Karpas-422 (cell line): ENCODE data around the gene KRT82. TPM values are rescaled to one million over a fixed set of nuclear protein-coding genes. Genes with fewer than 3 reads are reported as not detected.

Experiments used
- DNase-seq: peaks from one replicate; pipeline ENCODE4 v3.0.0-alpha.2; 2015
- H2AFZ ChIP-seq: fragments of 200-600 bp; sonication (generic); 2 replicates; pipeline ENCODE4 v1.6.1; 2014; ENCODE audit warnings: antibody characterized with exemption, low read length, mixed read lengths
- H3K27ac ChIP-seq: fragments of 200-600 bp; sonication (generic); 2 replicates; pipeline ENCODE4 v1.5.1; 2014; ENCODE audit warnings: mild to moderate bottlenecking, low read length, moderate library complexity
- H3K27me3 ChIP-seq: fragments of 200-600 bp; sonication (generic); 2 replicates; pipeline ENCODE4 v1.6.1; 2014; ENCODE audit warnings: low read length, mixed read lengths
- H3K36me3 ChIP-seq: fragments of 200-600 bp; sonication (generic); 2 replicates; pipeline ENCODE4 v1.6.1; 2014; ENCODE audit warnings: low read length, mixed read lengths; ENCODE audit not compliant: insufficient read depth
- H3K4me1 ChIP-seq: fragments of 200-600 bp; sonication (generic); 2 replicates; pipeline ENCODE4 v1.6.1; 2014; ENCODE audit warnings: mild to moderate bottlenecking, low read length, mixed read lengths
- H3K4me2 ChIP-seq: fragments of 200-600 bp; sonication (generic); 2 replicates; pipeline ENCODE4 v1.6.1; 2014; ENCODE audit warnings: low read length, low read depth, mild to moderate bottlenecking; ENCODE audit not compliant: poor library complexity, severe bottlenecking
- H3K4me3 ChIP-seq: fragments of 200-600 bp; sonication (generic); 2 replicates; pipeline ENCODE4 v1.5.1; 2014; ENCODE audit warnings: mild to moderate bottlenecking, antibody characterized with exemption, low read length, mixed read lengths
- H3K79me2 ChIP-seq: fragments of 200-600 bp; sonication (generic); 2 replicates; pipeline ENCODE4 v1.6.1; 2014; ENCODE audit warnings: mild to moderate bottlenecking, low read length, mixed read lengths
- H3K9ac ChIP-seq: fragments of 200-600 bp; sonication (generic); 2 replicates; pipeline ENCODE4 v1.6.0; 2014; ENCODE audit warnings: low read length
- H3K9me2 ChIP-seq: fragments of 200-600 bp; sonication (generic), shearing (Covaris generic); replicated peaks from 2 replicates; pipeline ENCODE4 v1.6.0; 2014; ENCODE audit warnings: mild to moderate bottlenecking, low read length, moderate library complexity; ENCODE audit not compliant: insufficient read depth
- H3K9me3 ChIP-seq: fragments of 300-700, 200-600 bp; sonication (generic); 2 replicates; pipeline ENCODE4 v1.6.1; 2014; ENCODE audit warnings: low read length, mixed read lengths
- H4K20me1 ChIP-seq: fragments of 200-600 bp; sonication (generic); 2 replicates; pipeline ENCODE4 v1.6.1; 2014; ENCODE audit warnings: mild to moderate bottlenecking, antibody characterized with exemption, low read length, low read depth; ENCODE audit not compliant: insufficient read depth
- total RNA-seq: library from RNA; depleted of rRNA; stranded (reverse); fragments of >200 nt; shearing (Covaris generic); gene quantifications from 2 replicates; pipeline ENCODE4 v1.2.3, GENCODE V29; 2014; ENCODE audit warnings: low replicate concordance

The KRT82 gene
- total RNA-seq, 1 experiment from 2014 or later: not detected

- Histone ChIP-seq H3K27me3 (no peaks in the 10 kb centered on the region), H3K9me3 (no peaks in the 10 kb centered on the region; the same call in 1 of the 2 replicates), H3K4me1 (no peaks in the 10 kb centered on the region), H4K20me1 (no peaks in the 10 kb centered on the region), H3K27ac (no peak overlapping the region), H3K4me3 (no peak overlapping the region), H3K9me2 (no peaks in the 10 kb centered on the region), H3K4me2 (no peak overlapping the region), H2AFZ (no peak overlapping the region), H3K9ac (no peak overlapping the region), H3K36me3 (no peaks in the 10 kb centered on the region), H3K79me2 (no peaks in the 10 kb centered on the region)
- DNase-seq: no peak
Measured at GRCh38 chr12:52369211-52369610, 36.9 kb downstream of the KRT82 start.

GRCh38 chr12:52368508-52368907, 37.6 kb downstream of the KRT82 start:
- Histone ChIP-seq H2AFZ (no peak overlapping the region), H3K9me3 (no peaks in the 10 kb centered on the region)

GRCh38 chr12:52367876-52368275, 38.3 kb downstream of the KRT82 start:
- Histone ChIP-seq H4K20me1 (no peaks in the 10 kb centered on the region), H3K36me3 (no peaks in the 10 kb centered on the region), H3K9me2 (no peaks in the 10 kb centered on the region), H3K4me2 (no peak overlapping the region), H2AFZ (no peak overlapping the region), H3K79me2 (no peaks in the 10 kb centered on the region), H3K9ac (no peak overlapping the region), H3K27ac (no peak overlapping the region), H3K4me3 (no peak overlapping the region), H3K4me1 (no peaks in the 10 kb centered on the region), H3K9me3 (no peaks in the 10 kb centered on the region), H3K27me3 (no peaks in the 10 kb centered on the region)
- DNase-seq: no peak

More at GRCh38 chr12:52368508-52368907, 37.6 kb downstream of the KRT82 start:
- DNase-seq: no peak
- no peaks in the 10 kb centered on the region for H3K9me2 ChIP-seq
- H3K4me3 ChIP-seq: no peak overlapping the region
- H3K9ac ChIP-seq: no peak overlapping the region
- H3K36me3 ChIP-seq: no peaks in the 10 kb centered on the region
- no peaks in the 10 kb centered on the region for H3K27me3 ChIP-seq
- no peak overlapping the region for H3K4me2 ChIP-seq
- H4K20me1 ChIP-seq: no peaks in the 10 kb centered on the region
- H3K27ac ChIP-seq: no peak overlapping the region
- H3K4me1 ChIP-seq: no peaks in the 10 kb centered on the region
- H3K79me2 ChIP-seq: no peaks in the 10 kb centered on the region

GRCh38 chr12:52366738-52367485, 39.2 kb downstream of the KRT82 start, which contains the start of gene KRT85:
Gene KRT85, minus strand, starts transcription at chr12:52367481. Its CDS starts 76 bp downstream, at chr12:52367405.
- no peak within 1 kb of the TSS for H3K4me2 ChIP-seq
- H4K20me1 ChIP-seq: no peaks in the 10 kb centered on the region
- no peaks in the 10 kb centered on the region for H3K27me3 ChIP-seq
- no peaks in the 10 kb centered on the region for H3K4me1 ChIP-seq
- H3K36me3 ChIP-seq: no peaks in the 10 kb centered on the region
- H3K9me3 ChIP-seq: no peaks in the 10 kb centered on the region
- H3K79me2 ChIP-seq: no peaks in the 10 kb centered on the region
- no peak within 1 kb of the TSS for H2AFZ ChIP-seq
- no peaks in the 10 kb centered on the region for H3K9me2 ChIP-seq
- no peak within 1 kb of the TSS for H3K27ac ChIP-seq
- no peak within 1 kb of the TSS for H3K4me3 ChIP-seq
- DNase-seq: no peak
- no peak within 1 kb of the TSS for H3K9ac ChIP-seq

GRCh38 chr12:52364901-52365489, 41.1 kb downstream of the KRT82 start:
- H3K27me3 ChIP-seq: no peaks in the 10 kb centered on the region
- H3K4me2 ChIP-seq: no peak overlapping the region
- H4K20me1 ChIP-seq: no peaks in the 10 kb centered on the region
- no peaks in the 10 kb centered on the region for H3K9me2 ChIP-seq
- no peak overlapping the region for H3K9ac ChIP-seq
- H3K4me1 ChIP-seq: peaks cover 1% of the 10 kb centered on the region; the same call in 1 of the 2 replicates
- H3K9me3 ChIP-seq: no peaks in the 10 kb centered on the region
- DNase-seq: no peak
- H3K4me3 ChIP-seq: no peak overlapping the region
- H3K36me3 ChIP-seq: no peaks in the 10 kb centered on the region
- H2AFZ ChIP-seq: no peak overlapping the region
- no peak overlapping the region for H3K27ac ChIP-seq
- H3K79me2 ChIP-seq: no peaks in the 10 kb centered on the region

- Histone ChIP-seq H3K4me2 (no peak overlapping the region), H3K9me3 (no peaks in the 10 kb centered on the region), H3K4me1 (peaks cover 11% of the 10 kb centered on the region), H3K9ac (no peak overlapping the region), H4K20me1 (no peaks in the 10 kb centered on the region), H3K27me3 (no peaks in the 10 kb centered on the region), H3K79me2 (no peaks in the 10 kb centered on the region), H3K4me3 (no peak overlapping the region), H3K36me3 (no peaks in the 10 kb centered on the region), H3K27ac (no peak overlapping the region), H3K9me2 (no peaks in the 10 kb centered on the region), H2AFZ (no peak overlapping the region)
- DNase-seq: no peak
Measured at GRCh38 chr12:52364061-52364460, 42.1 kb downstream of the KRT82 start.

- no peak overlapping the region for H3K4me2 ChIP-seq
- peaks cover 19% of the 10 kb centered on the region for H3K4me1 ChIP-seq
- no peak overlapping the region for H2AFZ ChIP-seq
- DNase-seq: no peak
- no peaks in the 10 kb centered on the region for H3K79me2 ChIP-seq
- no peak overlapping the region for H3K27ac ChIP-seq
- H4K20me1 ChIP-seq: no peaks in the 10 kb centered on the region
- H3K9me2 ChIP-seq: no peaks in the 10 kb centered on the region
- H3K27me3 ChIP-seq: no peaks in the 10 kb centered on the region
- no peaks in the 10 kb centered on the region for H3K9me3 ChIP-seq
- H3K36me3 ChIP-seq: no peaks in the 10 kb centered on the region
- H3K4me3 ChIP-seq: no peak overlapping the region
- no peak overlapping the region for H3K9ac ChIP-seq
Measured at GRCh38 chr12:52363111-52363679, 42.9 kb downstream of the KRT82 start.

- peak; percentile 65 for DNase-seq
- H3K4me3 ChIP-seq: no peak overlapping the region
- H4K20me1 ChIP-seq: no peaks in the 10 kb centered on the region
- no peak overlapping the region for H3K4me2 ChIP-seq
- no peaks in the 10 kb centered on the region for H3K36me3 ChIP-seq
- H3K27me3 ChIP-seq: no peaks in the 10 kb centered on the region
- no peaks in the 10 kb centered on the region for H3K9me3 ChIP-seq
- H3K27ac ChIP-seq: no peak overlapping the region
- H3K79me2 ChIP-seq: no peaks in the 10 kb centered on the region
- no peak overlapping the region for H3K9ac ChIP-seq
- no peak overlapping the region for H2AFZ ChIP-seq
- H3K9me2 ChIP-seq: no peaks in the 10 kb centered on the region
- H3K4me1 ChIP-seq: peaks cover 27% of the 10 kb centered on the region
Measured at GRCh38 chr12:52362118-52362726, 43.9 kb downstream of the KRT82 start.
